ENCODE data around the gene BANK1.

Gene BANK1

DNA sequence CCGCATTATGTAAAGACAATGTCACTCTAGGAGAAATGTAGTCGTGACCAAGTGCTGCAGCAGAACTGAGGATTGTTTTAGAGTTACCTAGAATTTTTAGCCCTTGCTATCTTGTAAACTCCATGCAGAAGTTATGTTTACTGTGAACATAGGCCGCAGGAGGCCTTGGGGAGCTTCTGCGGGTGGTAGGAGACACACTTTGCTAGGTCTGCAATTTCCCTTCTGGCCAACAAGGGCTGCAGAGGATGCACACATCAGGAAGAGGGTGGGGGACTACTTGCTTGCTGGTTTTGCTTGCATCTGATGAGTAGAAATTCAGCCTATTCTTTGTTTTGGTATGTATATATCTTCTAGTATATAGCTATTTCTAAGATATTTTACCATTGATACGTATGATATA, 23.1 kb downstream of the BANK1 start:
- DNase-seq (ENCODE audit: low spot score) (no peak), FAIRE-seq (no peak)

DNA sequence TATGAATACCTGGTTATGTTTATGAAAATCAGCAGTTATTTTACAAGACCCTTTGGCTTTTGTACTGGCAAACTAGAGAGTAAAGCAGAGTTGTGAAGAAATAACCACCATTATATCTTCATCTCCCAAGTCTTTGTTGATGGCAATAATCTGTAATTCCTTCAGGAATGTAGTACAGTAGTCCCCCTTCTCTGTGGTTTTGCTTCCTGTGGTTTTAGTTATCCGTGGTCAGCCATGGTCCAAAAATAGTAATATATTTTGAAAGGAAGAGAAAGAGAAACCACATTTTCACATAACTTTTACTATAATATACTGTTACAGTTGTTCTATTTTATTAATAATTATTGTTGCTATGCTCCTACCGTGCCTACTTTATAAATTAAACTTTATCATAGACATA, 27.8 kb downstream of the BANK1 start:
- peak; percentile 39 for FAIRE-seq
- DNase-seq (ENCODE audit: low spot score): peak; percentile 30

DNA sequence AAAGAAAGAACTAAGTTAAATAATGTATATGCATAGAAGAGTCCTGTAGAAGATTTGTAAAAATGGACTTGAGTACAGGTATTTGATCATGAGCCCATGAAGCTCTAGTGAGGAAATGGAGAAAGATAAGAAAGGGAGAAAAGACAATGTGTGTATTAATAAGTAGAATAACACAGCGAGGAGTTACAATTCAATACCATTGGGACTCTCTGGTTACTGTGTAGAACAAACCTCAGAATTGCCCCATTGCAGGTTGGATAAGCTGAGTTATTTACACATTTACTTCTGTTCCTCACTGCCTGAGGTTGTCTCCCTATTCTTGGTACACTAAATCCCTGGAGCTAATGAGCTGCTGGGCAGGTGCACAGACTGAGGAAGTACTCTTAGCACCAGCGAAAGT, 33.3 kb downstream of the BANK1 start:
- DNase-seq (ENCODE audit: low spot score): no peak
- FAIRE-seq: no peak

DNA sequence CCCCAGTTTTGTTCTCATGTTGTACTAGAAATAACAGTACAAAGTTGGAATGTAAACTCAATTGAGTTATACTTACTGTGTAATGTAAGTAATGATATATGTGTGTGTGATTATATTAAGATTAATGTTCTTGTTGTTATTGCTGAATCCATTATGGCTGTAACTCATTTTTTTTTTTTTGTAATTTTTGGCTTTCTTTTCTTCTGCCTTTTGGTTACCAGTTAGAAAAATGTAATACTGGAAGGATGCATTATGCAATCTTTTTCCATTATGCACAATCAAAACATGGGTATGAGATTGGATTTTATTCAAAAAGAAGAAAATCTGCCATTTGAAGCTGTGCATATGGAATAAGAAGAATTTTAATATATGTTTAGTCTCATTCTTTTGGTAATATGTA, 34.0 kb downstream of the BANK1 start:
- FAIRE-seq: no peak
- no peak for DNase-seq (ENCODE audit: low spot score)

DNA sequence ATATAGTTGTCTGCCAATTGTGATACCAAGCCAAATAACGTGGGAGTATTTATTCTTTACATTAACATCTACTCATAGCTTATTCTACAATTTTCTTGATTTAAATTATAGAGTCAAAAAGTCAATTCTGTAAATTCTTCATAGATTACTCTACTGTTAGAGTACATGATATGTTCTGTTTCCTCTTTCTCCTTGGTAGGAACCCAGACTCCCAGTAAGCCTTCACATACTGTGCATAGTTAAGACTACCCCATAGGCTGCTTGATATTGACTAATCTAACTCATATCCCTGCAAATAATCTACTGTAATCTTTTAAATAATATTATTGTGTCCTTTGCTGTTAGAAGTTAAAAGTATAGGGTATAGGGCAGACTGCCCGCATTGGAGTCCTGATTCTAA, 35.4 kb downstream of the BANK1 start:
- no peak for DNase-seq (ENCODE audit: low spot score)
- no peak for FAIRE-seq

- DNase-seq (ENCODE audit: low spot score) (no peak), FAIRE-seq (no peak)
Measured at GRCh38 chr4:101831816-101832215, 41.3 kb downstream of the BANK1 start.

DNA sequence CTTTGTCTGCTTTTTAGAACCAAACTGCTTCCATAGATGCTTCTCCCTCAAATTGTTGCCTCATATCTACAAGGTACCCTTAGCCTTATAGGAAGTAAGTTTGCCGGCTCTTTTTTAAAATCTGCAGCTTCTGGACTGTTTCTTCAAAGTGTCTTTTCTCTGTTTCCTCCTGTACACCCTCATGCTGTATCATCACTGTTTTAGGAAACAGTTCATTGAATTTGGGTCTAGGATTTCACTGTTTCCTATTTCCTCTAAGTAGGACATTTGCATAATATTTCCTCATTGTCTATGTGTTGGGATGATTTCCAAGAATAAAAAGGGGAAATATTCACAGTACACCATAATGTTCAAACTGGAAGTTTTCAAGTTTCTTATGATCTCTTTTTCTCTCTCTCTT, 43.0 kb downstream of the BANK1 start:
- no peak for FAIRE-seq
- DNase-seq (ENCODE audit: low spot score): no peak

DNA sequence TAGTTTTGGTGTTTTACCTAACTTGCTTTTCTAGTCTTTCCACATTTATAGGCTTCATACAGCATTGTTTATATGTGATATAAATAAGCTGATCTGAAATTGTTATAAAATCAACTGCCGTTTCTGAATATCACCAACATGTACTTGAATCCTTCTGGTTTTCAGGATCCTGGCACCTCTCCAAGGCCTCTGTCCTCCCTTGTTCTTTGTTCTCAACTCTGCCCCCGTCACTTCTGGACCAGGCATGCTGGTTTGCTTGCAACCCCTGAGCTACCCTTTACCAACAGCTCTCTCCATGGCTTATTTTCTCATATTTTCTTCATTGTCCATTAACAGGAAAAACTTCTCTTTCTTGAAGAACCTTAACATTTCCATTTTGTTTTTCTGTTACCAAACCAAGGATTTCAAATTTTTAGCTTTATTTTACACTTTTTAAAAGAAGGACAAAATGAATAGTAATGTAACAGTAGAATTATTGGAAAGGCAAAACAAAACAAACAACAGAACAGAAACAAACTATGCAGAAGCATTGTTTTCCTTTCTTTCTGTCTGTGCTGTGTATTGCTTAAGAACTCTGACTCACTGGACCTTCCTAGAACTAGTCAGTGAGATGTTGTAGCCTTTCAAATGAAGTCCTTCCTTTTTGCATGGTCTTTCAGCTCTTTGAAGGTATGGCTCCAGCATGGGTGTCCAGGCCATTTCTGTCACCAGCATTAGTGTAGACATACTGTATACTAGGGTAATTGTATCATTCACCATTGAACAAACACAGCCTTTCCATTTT, 44.8 kb downstream of the BANK1 start:
- DNase-seq (ENCODE audit: low spot score): no peak
- FAIRE-seq: no peak

- no peak for DNase-seq (ENCODE audit: low spot score)
- FAIRE-seq: no peak
Measured at GRCh38 chr4:101843054-101843453, 52.5 kb downstream of the BANK1 start.

DNA sequence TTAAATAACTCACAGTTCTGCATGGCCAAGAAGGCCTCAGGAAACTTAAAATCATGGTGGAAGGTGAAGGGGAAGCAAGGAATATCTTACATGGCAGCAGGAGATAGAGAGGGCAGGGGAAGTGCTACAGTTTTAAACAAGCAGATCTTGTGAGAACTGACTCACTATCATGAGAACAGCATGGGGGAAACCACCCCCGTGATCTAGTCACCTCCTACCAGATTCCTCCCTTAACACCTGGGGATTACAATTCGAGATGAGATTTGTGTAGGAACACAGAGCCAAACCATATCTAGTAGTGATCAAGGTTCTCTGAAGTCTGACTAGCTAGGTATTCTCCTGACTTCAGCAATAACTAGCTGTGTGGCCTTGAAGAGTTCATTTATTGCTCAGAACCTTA, 56.0 kb downstream of the BANK1 start:
- no peak for DNase-seq (ENCODE audit: low spot score)

DNA sequence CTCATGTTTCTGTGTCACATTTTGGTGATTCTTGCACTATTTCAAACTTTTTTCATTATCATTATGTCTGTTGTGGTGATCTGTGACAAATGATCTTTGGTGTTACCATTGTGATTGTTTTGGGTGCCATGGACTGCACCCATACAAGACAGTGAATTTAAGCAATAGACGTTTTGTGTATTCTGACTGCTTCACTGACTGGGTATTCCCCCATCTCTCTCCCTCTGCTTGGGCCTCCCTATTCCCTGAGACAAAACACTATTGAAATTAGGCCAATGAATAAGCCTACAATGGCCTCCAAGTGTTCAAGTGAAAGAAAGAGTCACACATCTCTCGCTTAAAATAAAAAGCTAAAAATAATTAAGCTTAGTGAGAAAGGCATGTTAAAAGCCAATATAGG, 60.2 kb downstream of the BANK1 start:
- no peak for FAIRE-seq
- DNase-seq (ENCODE audit: low spot score): no peak

More for the DNA sequence above, 56.0 kb downstream of the BANK1 start:
- FAIRE-seq: no peak

- FAIRE-seq: no peak
- no peak for DNase-seq (ENCODE audit: low spot score)
Measured at GRCh38 chr4:101851672-101852071, 61.1 kb downstream of the BANK1 start.

GRCh38 chr4:101853028-101853427, 62.5 kb downstream of the BANK1 start:
- DNase-seq (ENCODE audit: low spot score) (no peak), FAIRE-seq (no peak)

GRCh38 chr4:101853691-101854090, 63.2 kb downstream of the BANK1 start:
- FAIRE-seq: no peak
- DNase-seq (ENCODE audit: low spot score): no peak

- no peak for DNase-seq (ENCODE audit: low spot score)
- FAIRE-seq: no peak
Measured at GRCh38 chr4:101855239-101855638, 64.7 kb downstream of the BANK1 start.

- FAIRE-seq: no peak
Measured at GRCh38 chr4:101856149-101856548, 65.6 kb downstream of the BANK1 start.

DNA sequence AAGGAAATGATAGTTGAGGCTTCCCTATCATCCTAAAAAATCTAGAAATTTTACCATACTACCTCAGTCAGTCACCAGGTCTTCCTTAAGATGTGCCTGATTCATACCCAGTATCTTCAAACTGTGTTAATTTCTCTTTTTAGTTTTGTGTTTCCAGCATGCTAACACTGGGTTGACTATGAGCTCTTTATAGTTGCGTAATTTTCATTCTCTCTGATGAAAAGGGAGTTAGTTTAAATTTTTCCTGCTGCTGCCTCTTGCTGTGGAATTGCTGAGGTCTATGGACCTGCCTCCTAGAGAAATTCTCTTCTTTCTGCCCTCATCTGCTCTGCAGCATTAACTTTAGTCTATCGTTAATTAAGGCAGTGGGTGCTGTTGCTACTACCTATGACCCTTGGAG, 66.6 kb downstream of the BANK1 start:
- DNase-seq (ENCODE audit: low spot score): no peak
- FAIRE-seq: no peak

More at GRCh38 chr4:101856149-101856548, 65.6 kb downstream of the BANK1 start:
- no peak for DNase-seq (ENCODE audit: low spot score)

DNA sequence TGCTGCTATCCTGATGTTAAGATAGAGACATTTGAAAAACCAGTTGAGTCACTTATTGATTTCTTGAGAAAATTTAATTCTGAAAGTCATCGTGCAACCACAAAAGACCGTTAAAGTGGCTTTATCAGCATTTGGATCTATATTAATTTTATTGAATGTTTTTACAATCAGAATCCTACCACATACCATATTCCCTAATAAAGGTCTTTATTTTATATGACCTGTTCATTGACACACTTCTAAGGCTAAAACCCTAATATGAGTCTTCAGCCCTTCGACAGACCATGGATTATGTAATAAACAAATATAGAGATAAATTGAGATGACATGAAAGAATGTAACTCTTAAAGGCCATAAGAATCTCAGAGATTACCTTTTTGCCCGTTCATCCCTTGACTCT, 68.1 kb downstream of the BANK1 start:
- no peak for FAIRE-seq
- DNase-seq (ENCODE audit: low spot score): no peak

- DNase-seq (ENCODE audit: low spot score): no peak
- no peak for FAIRE-seq
Measured at GRCh38 chr4:101862595-101862994, 72.1 kb downstream of the BANK1 start.

DNA sequence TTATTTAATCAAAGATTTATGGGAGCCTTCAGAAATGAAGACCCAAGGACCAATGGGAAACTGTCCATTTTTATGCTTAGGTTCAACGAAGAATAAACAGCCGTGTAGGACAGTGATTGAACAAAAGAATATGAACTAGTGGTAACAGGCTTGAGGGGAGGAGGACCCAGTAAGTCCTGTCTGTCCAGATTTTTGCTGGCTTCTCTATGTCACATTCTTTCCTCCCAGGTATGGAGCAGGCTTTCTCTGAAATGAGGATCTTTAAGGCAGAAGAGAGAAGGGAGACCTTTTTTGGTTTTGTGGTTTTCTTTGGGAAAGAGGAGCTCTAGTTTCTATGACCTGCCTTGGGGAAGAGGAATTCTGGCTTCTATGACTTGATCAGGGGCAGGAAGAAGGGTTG, 74.1 kb downstream of the BANK1 start:
- no peak for DNase-seq (ENCODE audit: low spot score)
- no peak for FAIRE-seq

GRCh38 chr4:101865501-101866062, 75.1 kb downstream of the BANK1 start:
- no peak for FAIRE-seq
- peak; percentile 68 for DNase-seq (ENCODE audit: low spot score)

DNA sequence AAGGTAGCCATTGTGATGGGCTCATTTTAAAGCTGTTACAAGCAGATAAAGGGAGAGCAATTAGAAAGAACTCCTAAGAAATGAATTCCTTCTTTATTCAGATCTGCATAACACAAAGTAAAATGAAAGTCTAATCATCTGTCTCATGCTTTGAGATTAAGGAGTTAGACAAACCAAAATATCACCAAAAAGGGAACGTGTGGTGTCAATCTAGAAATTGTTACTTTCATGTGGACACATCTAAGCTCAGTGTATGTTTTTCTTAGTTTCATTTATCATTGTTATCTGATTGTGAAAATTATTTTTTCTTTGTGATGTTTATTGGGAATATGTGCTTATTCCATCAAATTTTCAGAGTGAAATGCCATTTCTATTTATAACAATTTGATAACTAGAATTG, 80.3 kb downstream of the BANK1 start:
- FAIRE-seq (no peak), DNase-seq (ENCODE audit: low spot score) (no peak)

DNA sequence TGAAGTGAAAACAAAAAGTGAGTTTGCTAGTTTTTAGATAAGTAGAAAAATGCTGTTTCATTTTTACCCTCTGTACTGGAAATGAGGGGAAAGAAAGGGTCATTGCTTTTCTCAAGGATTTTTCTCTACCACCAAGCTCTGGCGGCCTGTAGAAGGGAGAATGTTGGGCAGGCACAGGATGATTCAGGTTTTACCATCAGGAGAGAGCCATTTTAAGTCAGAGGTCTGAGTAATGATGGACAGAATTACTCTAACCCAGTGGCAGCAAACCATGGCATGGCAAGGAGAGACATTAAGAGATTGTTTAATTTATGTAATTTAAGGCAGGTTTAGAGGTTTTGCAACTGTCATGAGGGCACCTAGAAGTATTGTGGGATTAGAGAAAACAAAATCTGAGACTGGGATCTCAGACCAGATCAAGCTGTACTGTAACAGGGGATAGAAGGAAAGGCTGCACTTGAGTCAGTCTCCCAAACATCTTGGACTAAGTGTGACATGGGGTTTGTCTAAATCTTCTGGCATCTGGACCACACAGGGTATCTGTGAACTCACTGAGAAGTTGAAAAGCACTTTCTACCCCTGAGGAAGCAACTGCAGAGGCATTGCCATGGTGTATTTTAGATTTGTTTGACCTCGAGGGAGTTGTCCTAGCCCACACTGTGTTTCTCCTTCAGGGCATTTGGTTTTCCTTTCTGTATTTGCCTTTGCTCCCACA, 81.6 kb downstream of the BANK1 start:
- FAIRE-seq: no peak
- DNase-seq (ENCODE audit: low spot score): no peak

Data from RCC 7860 (cell line).